Esophagus squamous epithelium (tissue), 4 donors: ENCODE data around the gene COL9A2.

Experiments used
- CTCF ChIP-seq, 6 experiments: fragments of 450-650 bp in 4 of 6; fragments of 200-600 bp in 2 of 6; sonication (generic) in 2 of 6; IDR thresholded peaks; one replicate each; pipeline ENCODE4 v1.5.1; 2016 to 2019; ENCODE audit warnings: antibody characterized with exemption in 6 of 6, mild to moderate bottlenecking in 4 of 6, moderate library complexity in 4 of 6
- POLR2A ChIP-seq, 4 donors: fragments of 450-650 bp; IDR thresholded peaks; one replicate each; pipeline ENCODE4 v1.6.1; 2017; ENCODE audit warnings: antibody characterized with exemption in 4 of 4, mild to moderate bottlenecking in 4 of 4, moderate library complexity in 3 of 4

- TF ChIP-seq CTCF (IDR thresholded peaks at IDR 0.05), result no peak
- TF ChIP-seq POLR2A (IDR thresholded peaks at IDR 0.05), result no peak
Measured at GRCh38 chr1:40272653-40273213, 44.4 kb downstream of the COL9A2 start.
